Liver (tissue), 9 donors: ENCODE data around the gene RNASE4. TPM values are rescaled to one million over a fixed set of nuclear protein-coding genes. Genes with fewer than 3 reads are reported as not detected.

Experiments
- DNase-seq: peaks from one replicate; pipeline ENCODE4 v3.0.0-alpha.2; 2017; ENCODE audit warnings: low spot score
- H3K27ac ChIP-seq, 2 donors: one replicate each; pipeline ENCODE4 v1.7.0; 2013; ENCODE audit warnings: inconsistent platforms in 2 of 2, low read length in 2 of 2, control low read depth in 1 of 2, low read depth in 1 of 2, mild to moderate bottlenecking in 1 of 2
- H3K27me3 ChIP-seq, 4 donors: one replicate each; pipeline versions ENCODE4 v1.6.1 to v1.7.0; 2013; ENCODE audit warnings: low read length in 3 of 4, inconsistent platforms in 1 of 4, mild to moderate bottlenecking in 1 of 4, moderate library complexity in 1 of 4; ENCODE audit not compliant: control insufficient read depth in 4 of 4, insufficient read depth in 4 of 4
- H3K36me3 ChIP-seq, 4 donors: one replicate each; pipeline versions ENCODE4 v1.6.1 to v1.7.0; 2013; ENCODE audit warnings: low read length in 3 of 4, mild to moderate bottlenecking in 3 of 4, low read depth in 1 of 4, moderate library complexity in 1 of 4; ENCODE audit not compliant: control insufficient read depth in 4 of 4, insufficient read depth in 3 of 4
- H3K4me1 ChIP-seq, 4 donors: one replicate each; pipeline versions ENCODE4 v1.6.1 to v1.7.0; 2013; ENCODE audit warnings: low read length in 3 of 4, mild to moderate bottlenecking in 3 of 4, moderate library complexity in 1 of 4; ENCODE audit not compliant: control insufficient read depth in 4 of 4, insufficient read depth in 4 of 4
- H3K4me3 ChIP-seq, 3 donors: one replicate each; pipeline versions ENCODE4 v1.6.1 to v1.7.0; 2013; ENCODE audit warnings: low read length in 3 of 3, control low read depth in 1 of 3, low read depth in 1 of 3, mild to moderate bottlenecking in 1 of 3
- H3K9ac ChIP-seq, 2 donors: one replicate each; pipeline ENCODE4 v1.7.0; 2013; ENCODE audit warnings: low read length in 2 of 2, mild to moderate bottlenecking in 2 of 2, moderate library complexity in 2 of 2, control low read depth in 1 of 2, low read depth in 1 of 2
- H3K9me3 ChIP-seq, 4 donors: one replicate each; pipeline versions ENCODE4 v1.6.1 to v1.7.0; 2013; ENCODE audit warnings: low read length in 3 of 4; ENCODE audit not compliant: control insufficient read depth in 4 of 4
- CTCF ChIP-seq: fragments of 150-350 bp; IDR thresholded peaks from 2 replicates; pipeline ENCODE4 v1.5.1; 2017; ENCODE audit warnings: improper control_type of control experiment, low read depth, low read length; ENCODE audit not compliant: missing input control
- FOXA1 ChIP-seq: IDR thresholded peaks from 2 replicates; pipeline ENCODE4 v1.6.1; 2016; ENCODE audit warnings: antibody characterized with exemption
- FOXA2 ChIP-seq: IDR thresholded peaks from 2 replicates; pipeline ENCODE4 v1.6.1; 2016; ENCODE audit warnings: antibody characterized with exemption
- GABPA ChIP-seq, 2 donors: IDR thresholded peaks in 1 of 2; conservative IDR thresholded peaks in 1 of 2; 2 replicates each; pipeline ENCODE4 v1.6.1; 2016; ENCODE audit warnings: antibody characterized with exemption in 2 of 2, mild to moderate bottlenecking in 1 of 2, moderate library complexity in 1 of 2
- HNF4A ChIP-seq, 2 donors: conservative IDR thresholded peaks; 2 replicates each; pipeline ENCODE4 v1.6.1; 2016; ENCODE audit warnings: antibody characterized with exemption in 2 of 2, mild to moderate bottlenecking in 2 of 2
- HNF4G ChIP-seq: IDR thresholded peaks from 2 replicates; pipeline ENCODE4 v1.6.1; 2016; ENCODE audit warnings: antibody characterized with exemption
- JUND ChIP-seq, 2 donors: IDR thresholded peaks; 2 replicates each; pipeline ENCODE4 v1.6.1; 2016; ENCODE audit warnings: antibody characterized with exemption in 2 of 2
- MAX ChIP-seq: IDR thresholded peaks from 2 replicates; pipeline ENCODE4 v1.6.1; 2016; ENCODE audit warnings: antibody characterized with exemption
- NR2F2 ChIP-seq: IDR thresholded peaks from 2 replicates; pipeline ENCODE4 v1.6.1; 2016; ENCODE audit warnings: antibody characterized with exemption
- RAD21 ChIP-seq, 2 donors: IDR thresholded peaks; 2 replicates each; pipeline ENCODE4 v1.6.1; 2016; ENCODE audit warnings: antibody characterized with exemption in 2 of 2, mild to moderate bottlenecking in 2 of 2
- RXRA ChIP-seq, 2 donors: IDR thresholded peaks; 2 replicates each; pipeline ENCODE4 v1.6.1; 2017 to 2018; ENCODE audit warnings: antibody characterized with exemption in 2 of 2, mild to moderate bottlenecking in 1 of 2
- SP1 ChIP-seq: IDR thresholded peaks from 2 replicates; pipeline ENCODE4 v1.6.1; 2018; ENCODE audit warnings: antibody characterized with exemption, mild to moderate bottlenecking
- TAF1 ChIP-seq: conservative IDR thresholded peaks from 2 replicates; pipeline ENCODE4 v1.6.1; 2016; ENCODE audit warnings: antibody characterized with exemption, mild to moderate bottlenecking
- YY1 ChIP-seq: IDR thresholded peaks from 2 replicates; pipeline ENCODE4 v1.6.1; 2016; ENCODE audit warnings: antibody characterized with exemption, mild to moderate bottlenecking
- WGBS: extraction: QIAGEN DNeasy Blood & Tissue Kit; methylation state at CpG from one replicate; pipeline ENCODE4 v1.1.7; 2013; 5-methylcytosine and 5-hydroxymethylcytosine counted together
- polyA plus RNA-seq, 2 donors: library from polyadenylated mRNA; stranded (reverse) in 1 of 2; unstranded in 1 of 2; fragments of 200-250 nt in 1 of 2; fragments of >200 nt in 1 of 2; fragmentation: Nextera tagmentation in 1 of 2; extraction: Ambion mirVana in 1 of 2; gene quantifications; one replicate each; pipeline versions ENCODE4 v1.2.1 to v1.2.3, GENCODE V29; 2013 to 2015
- total RNA-seq, 2 donors: library from RNA; depleted of rRNA; stranded (reverse); fragments of >200 nt; gene quantifications; one replicate each; pipeline ENCODE4 v1.2.3, GENCODE V29; 2014
- TF ChIP-seq, protein P1 (sequence below): IDR thresholded peaks from 2 replicates; pipeline ENCODE4 v1.6.1; 2016; ENCODE audit warnings: antibody characterized with exemption
- TF ChIP-seq, protein P2 (sequence below): IDR thresholded peaks from 2 replicates; pipeline ENCODE4 v1.6.1; 2016; ENCODE audit warnings: antibody characterized with exemption, mild to moderate bottlenecking
- donor health status: healthy.
- donor health status: healthy.
- donor health status: healthy.
- donor health status: healthy.
- donor health status: healthy.

RNASE4 gene
- total and polyA plus RNA-seq, 4 donors = 129 to 319 (median 184) TPM

- Histone ChIP-seq H3K4me1 (no peaks in the 10 kb centered on the region), H3K36me3 (no peaks in the 10 kb centered on the region), H3K27me3 (no peaks in the 10 kb centered on the region), H3K27ac (no peak overlapping the region), H3K9me3 (no peaks in the 10 kb centered on the region), H3K9ac (no peak overlapping the region), H3K4me3 (no peak overlapping the region)
- DNase-seq = no peak
- WGBS = 61% methylated on average over 6 of the region's 6 CpGs
- TF ChIP-seq FOXA2 (no peak), RXRA (IDR thresholded peaks at IDR 0.05) (no peak), JUND (IDR thresholded peaks at IDR 0.05) (no peak), SP1 (no peak), TAF1 (no peak), NR2F2 (no peak), YY1 (no peak), HNF4A (conservative IDR thresholded peaks at IDR 0.05) (no peak), GABPA (IDR thresholded peaks at IDR 0.05 in 1 of 2, conservative IDR thresholded peaks at IDR 0.05 in 1 of 2) (no peak), FOXA1 (no peak), RAD21 (IDR thresholded peaks at IDR 0.05) (no peak), MAX (no peak), HNF4G (no peak)
- TF ChIP-seq, protein P1, sequence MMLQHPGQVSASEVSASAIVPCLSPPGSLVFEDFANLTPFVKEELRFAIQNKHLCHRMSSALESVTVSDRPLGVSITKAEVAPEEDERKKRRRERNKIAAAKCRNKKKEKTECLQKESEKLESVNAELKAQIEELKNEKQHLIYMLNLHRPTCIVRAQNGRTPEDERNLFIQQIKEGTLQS = no peak
- TF ChIP-seq, protein P2, sequence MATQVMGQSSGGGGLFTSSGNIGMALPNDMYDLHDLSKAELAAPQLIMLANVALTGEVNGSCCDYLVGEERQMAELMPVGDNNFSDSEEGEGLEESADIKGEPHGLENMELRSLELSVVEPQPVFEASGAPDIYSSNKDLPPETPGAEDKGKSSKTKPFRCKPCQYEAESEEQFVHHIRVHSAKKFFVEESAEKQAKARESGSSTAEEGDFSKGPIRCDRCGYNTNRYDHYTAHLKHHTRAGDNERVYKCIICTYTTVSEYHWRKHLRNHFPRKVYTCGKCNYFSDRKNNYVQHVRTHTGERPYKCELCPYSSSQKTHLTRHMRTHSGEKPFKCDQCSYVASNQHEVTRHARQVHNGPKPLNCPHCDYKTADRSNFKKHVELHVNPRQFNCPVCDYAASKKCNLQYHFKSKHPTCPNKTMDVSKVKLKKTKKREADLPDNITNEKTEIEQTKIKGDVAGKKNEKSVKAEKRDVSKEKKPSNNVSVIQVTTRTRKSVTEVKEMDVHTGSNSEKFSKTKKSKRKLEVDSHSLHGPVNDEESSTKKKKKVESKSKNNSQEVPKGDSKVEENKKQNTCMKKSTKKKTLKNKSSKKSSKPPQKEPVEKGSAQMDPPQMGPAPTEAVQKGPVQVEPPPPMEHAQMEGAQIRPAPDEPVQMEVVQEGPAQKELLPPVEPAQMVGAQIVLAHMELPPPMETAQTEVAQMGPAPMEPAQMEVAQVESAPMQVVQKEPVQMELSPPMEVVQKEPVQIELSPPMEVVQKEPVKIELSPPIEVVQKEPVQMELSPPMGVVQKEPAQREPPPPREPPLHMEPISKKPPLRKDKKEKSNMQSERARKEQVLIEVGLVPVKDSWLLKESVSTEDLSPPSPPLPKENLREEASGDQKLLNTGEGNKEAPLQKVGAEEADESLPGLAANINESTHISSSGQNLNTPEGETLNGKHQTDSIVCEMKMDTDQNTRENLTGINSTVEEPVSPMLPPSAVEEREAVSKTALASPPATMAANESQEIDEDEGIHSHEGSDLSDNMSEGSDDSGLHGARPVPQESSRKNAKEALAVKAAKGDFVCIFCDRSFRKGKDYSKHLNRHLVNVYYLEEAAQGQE = no peak
Observed at GRCh38 chr14:20732979-20733635, 48.7 kb downstream of the RNASE4 start.

GRCh38 chr14:20733684-20734429 is 49.5 kb downstream of the RNASE4 start:
- H3K36me3 ChIP-seq = no peaks in the 10 kb centered on the region
- H3K9me3 ChIP-seq = no peaks in the 10 kb centered on the region
- H3K4me3 ChIP-seq = no peak overlapping the region
- H3K27ac ChIP-seq = no peak overlapping the region
- H3K4me1 ChIP-seq = no peaks in the 10 kb centered on the region
- TF ChIP-seq NR2F2 (no peak), FOXA1 (no peak), RAD21 (IDR thresholded peaks at IDR 0.05) (no peak), HNF4A (conservative IDR thresholded peaks at IDR 0.05) (no peak), MAX (no peak), RXRA (IDR thresholded peaks at IDR 0.05) (no peak), YY1 (no peak), SP1 (no peak), FOXA2 (no peak), GABPA (IDR thresholded peaks at IDR 0.05 in 1 of 2, conservative IDR thresholded peaks at IDR 0.05 in 1 of 2) (no peak), HNF4G (no peak), CTCF (no peak)
- TF ChIP-seq, protein P2 = no peak
- 61% methylated on average over 6 of the region's 6 CpGs for WGBS
- no peak overlapping the region for H3K9ac ChIP-seq
- no peaks in the 10 kb centered on the region for H3K27me3 ChIP-seq
- no peak for DNase-seq
